ENCODE results near the gene HOXA9. TPM values are rescaled to one million over a fixed set of nuclear protein-coding genes. Genes with fewer than 3 reads are reported as not detected.

HOXA9 gene
- total and polyA plus RNA-seq, 10 of the 15 experiments (the other 5 are each of a cell fraction or from before 2014, with no cell fraction given): not detected

GRCh38 chr7:27163288-27164044 is 1.9 kb downstream of the HOXA9 start:
- DNase-seq (ENCODE audit: low read depth, low spot score): no peak
- H3K4me2 ChIP-seq (ENCODE audit: control insufficient read depth, insufficient read depth): no peak overlapping the region
- in situ Hi-C loops (cut with MboI) (loop anchor here (25.0 kb wide), 1 partner anchor 1076 kb away; no protein-coding TSS in a partner anchor), intact Hi-C loops (cut with micrococcal nuclease; ENCODE audit: unreplicated experiment) (loop anchor here (5.0 kb wide), 2 partner anchors 306 to 1271 kb away; no protein-coding TSS in a partner anchor)
- ChIA-PET RAD21 (ENCODE audit: unreplicated experiment) (interaction anchor here (0.8 to 3.8 kb wide), 7 partner anchors 304 to 798 kb away, joined by 3 to 46 read pairs (median 3); no protein-coding TSS in a partner anchor), SMC1A (ENCODE audit: uncharacterized antibody, unreplicated experiment) (interaction anchor here (0.8 to 1.4 kb wide), 3 partner anchors 13 to 794 kb away, joined by 3 to 5 read pairs (median 5); no protein-coding TSS in a partner anchor), POLR2A (no interaction called here), CTCF (interaction anchor here (0.9 to 4.6 kb wide), 6 partner anchors 13 to 794 kb away, joined by 3 to 100 read pairs (median 40); partner anchors contain the start of gene HOXA3)
- no peaks in the 10 kb centered on the region for H3K79me2 ChIP-seq (ENCODE audit: control insufficient read depth, insufficient read depth, low read length)
- H2AFZ ChIP-seq (ENCODE audit: control insufficient read depth, low read depth, low read length): no peak overlapping the region
- WGBS (ENCODE audit: insufficient coverage, insufficient replicate concordance, low lambda C conversion rate, missing lambda C conversion rate): 53% methylated on average over 23 of the region's 24 CpGs
- H3K9me3 ChIP-seq (replicated peaks; ENCODE audit: control insufficient read depth, insufficient read depth, low read length): peaks cover 2% of the 10 kb centered on the region; the same call in 1 of the 3 replicates
- H3K27ac ChIP-seq (ENCODE audit: control insufficient read depth, insufficient read depth): no peak overlapping the region
- peaks cover 18 to 43% of the 10 kb centered on the region in 2 experiments for H3K27me3 ChIP-seq (replicated peaks in 1 of 2; ENCODE audit: control insufficient read depth in 2 of 2, insufficient read depth in 2 of 2, low read length in 1 of 2)
- H3K4me3 ChIP-seq: no peak overlapping the region
- ATAC-seq: no peak
- no peaks in the 10 kb centered on the region for H3K4me1 ChIP-seq (ENCODE audit: control insufficient read depth, insufficient read depth, low read length)
- TF ChIP-seq IKZF1 (conservative IDR thresholded peaks at IDR 0.05) (no peak), MYC (IDR thresholded peaks at IDR 0.05; ENCODE audit: insufficient read depth, insufficient read length, insufficient replicate concordance, low read length, severe bottlenecking) (no peak), RFX5 (IDR thresholded peaks at IDR 0.05; ENCODE audit: low read depth, low read length) (no peak), MTA3 (IDR thresholded peaks at IDR 0.05; ENCODE audit: borderline replicate concordance, low read length) (no peak)
- no TSS peak for BruUV-seq (replicated peaks)
- H4K20me1 ChIP-seq (ENCODE audit: control insufficient read depth, insufficient read depth): no peaks in the 10 kb centered on the region
- no peak for FAIRE-seq
- H3K36me3 ChIP-seq (ENCODE audit: control insufficient read depth in 2 of 2, insufficient read depth in 2 of 2, low read length in 1 of 2): no peaks in the 10 kb centered on the region
- no peak overlapping the region for H3K9ac ChIP-seq (ENCODE audit: control insufficient read depth, insufficient read depth, low read length)

Measured in GM12878 (cell line).